HEK293 (cell line): ENCODE data around the gene LRP1.

Source experiments
- BCL11A ChIP-seq: fragments of 450-650 bp; formaldehyde crosslinking; IDR thresholded peaks from 2 replicates; pipeline ENCODE4 v1.5.1; 2016; ENCODE audit warnings: low read depth, missing biosample characterization, missing genetic modification characterization
- EGR2 ChIP-seq: fragments of 450-650 bp; formaldehyde crosslinking; IDR thresholded peaks from 2 replicates; pipeline ENCODE4 v1.5.1; 2016; ENCODE audit warnings: low read depth, missing biosample characterization, missing genetic modification characterization
- KLF1 ChIP-seq: fragments of 450-650 bp; formaldehyde crosslinking; IDR thresholded peaks from 2 replicates; pipeline ENCODE4 v1.5.1; 2016; ENCODE audit warnings: missing biosample characterization, missing genetic modification characterization
- KLF8 ChIP-seq: fragments of 450-650 bp; formaldehyde crosslinking; IDR thresholded peaks from 2 replicates; pipeline ENCODE4 v1.5.1; 2016; ENCODE audit warnings: missing biosample characterization, missing genetic modification characterization
- MZF1 ChIP-seq: fragments of 450-650 bp; formaldehyde crosslinking; IDR thresholded peaks from 2 replicates; pipeline ENCODE4 v1.5.1; 2017; ENCODE audit warnings: missing biosample characterization, missing genetic modification characterization, borderline replicate concordance
- PATZ1 ChIP-seq: fragments of 450-650 bp; formaldehyde crosslinking; IDR thresholded peaks from 2 replicates; pipeline ENCODE4 v1.5.1; 2016; ENCODE audit warnings: missing biosample characterization, missing genetic modification characterization
- PRDM4 ChIP-seq: fragments of 450-650 bp; formaldehyde crosslinking; IDR thresholded peaks from 2 replicates; pipeline ENCODE4 v1.5.1; 2017; ENCODE audit warnings: missing biosample characterization, missing genetic modification characterization
- SP7 ChIP-seq: fragments of 450-650 bp; formaldehyde crosslinking; IDR thresholded peaks from 2 replicates; pipeline ENCODE4 v1.5.1; 2016; ENCODE audit warnings: missing biosample characterization, missing genetic modification characterization
- TRIM28 ChIP-seq: IDR thresholded peaks from 2 replicates; pipeline ENCODE4 v1.6.1; 2011; ENCODE audit warnings: low read length, control low read depth, borderline replicate concordance
- YY1 ChIP-seq: fragments of 450-650 bp; formaldehyde crosslinking; IDR thresholded peaks from 2 replicates; pipeline ENCODE4 v1.5.1; 2018; ENCODE audit warnings: missing biosample characterization, missing genetic modification characterization
- ZBTB17 ChIP-seq: fragments of 450-650 bp; formaldehyde crosslinking; IDR thresholded peaks from 2 replicates; pipeline ENCODE4 v1.5.1; 2016; ENCODE audit warnings: missing biosample characterization, missing genetic modification characterization
- ZBTB21 ChIP-seq: fragments of 450-650 bp; formaldehyde crosslinking; IDR thresholded peaks from 2 replicates; pipeline ENCODE4 v1.5.1; 2017; ENCODE audit warnings: missing biosample characterization, missing genetic modification characterization
- ZBTB26 ChIP-seq: fragments of 450-650 bp; formaldehyde crosslinking; optimal IDR thresholded peaks from 2 replicates; pipeline ENCODE3; 2016; ENCODE audit warnings: missing biosample characterization, mild to moderate bottlenecking, missing genetic modification characterization
- ZBTB6 ChIP-seq: fragments of 450-650 bp; formaldehyde crosslinking; IDR thresholded peaks from 2 replicates; pipeline ENCODE4 v1.5.1; 2017; ENCODE audit warnings: missing biosample characterization, missing genetic modification characterization
- ZBTB7A ChIP-seq: fragments of 450-650 bp; formaldehyde crosslinking; IDR thresholded peaks from 2 replicates; pipeline ENCODE4 v1.5.1; 2016; ENCODE audit warnings: low read depth, missing biosample characterization, missing genetic modification characterization
- ZNF132 ChIP-seq: fragments of 450-650 bp; formaldehyde crosslinking; IDR thresholded peaks from 2 replicates; pipeline ENCODE4 v1.5.1; 2017; ENCODE audit warnings: missing biosample characterization, missing genetic modification characterization, borderline replicate concordance
- ZNF140 ChIP-seq: fragments of 450-650 bp; formaldehyde crosslinking; IDR thresholded peaks from 2 replicates; pipeline ENCODE4 v1.5.1; 2016; ENCODE audit warnings: missing biosample characterization, missing genetic modification characterization
- ZNF2 ChIP-seq: fragments of 450-650 bp; formaldehyde crosslinking; IDR thresholded peaks from 2 replicates; pipeline ENCODE4 v1.5.1; 2016; ENCODE audit warnings: missing biosample characterization, missing genetic modification characterization
- ZNF391 ChIP-seq: fragments of 450-650 bp; formaldehyde crosslinking; IDR thresholded peaks from 2 replicates; pipeline ENCODE4 v1.5.1; 2016; ENCODE audit warnings: low read depth, missing biosample characterization, missing genetic modification characterization, borderline replicate concordance
- ZNF398 ChIP-seq: fragments of 450-650 bp; formaldehyde crosslinking; IDR thresholded peaks from 2 replicates; pipeline ENCODE4 v1.5.1; 2017; ENCODE audit warnings: missing biosample characterization, missing genetic modification characterization
- ZNF501 ChIP-seq: fragments of 450-650 bp; formaldehyde crosslinking; IDR thresholded peaks from 2 replicates; pipeline ENCODE4 v1.5.1; 2016; ENCODE audit warnings: missing biosample characterization, missing genetic modification characterization
- ZNF518A ChIP-seq: fragments of 450-650 bp; formaldehyde crosslinking; conservative IDR thresholded peaks from 2 replicates; pipeline ENCODE4 v1.5.1; 2016; ENCODE audit warnings: low read depth, missing biosample characterization, missing genetic modification characterization
- ZNF629 ChIP-seq: fragments of 450-650 bp; formaldehyde crosslinking; IDR thresholded peaks from 2 replicates; pipeline ENCODE4 v1.5.1; 2017; ENCODE audit warnings: missing biosample characterization, missing genetic modification characterization
- ZNF660 ChIP-seq: fragments of 450-650 bp; IDR thresholded peaks from 2 replicates; pipeline ENCODE4 v1.5.1; 2018; ENCODE audit warnings: missing biosample characterization, mild to moderate bottlenecking, missing genetic modification characterization
- ZNF707 ChIP-seq: fragments of 450-650 bp; formaldehyde crosslinking; IDR thresholded peaks from 2 replicates; pipeline ENCODE4 v1.5.1; 2016; ENCODE audit warnings: missing biosample characterization, missing genetic modification characterization

The LRP1 gene

GRCh38 chr12:57238854-57239554, 110.7 kb downstream of the LRP1 start (continued):
- TF ChIP-seq ZNF629 (peak; percentile 72), ZBTB26 (tag by site-specific recombination) (peak; percentile 72), ZBTB21 (0 out of 2 replicates have a peak, but pooled peaks have one; percentile 49), BCL11A (tag by site-specific recombination) (peak; percentile 65; the same call in 1 of the 2 replicates), PRDM4 (tag by site-specific recombination) (0 out of 2 replicates have a peak, but pooled peaks have one; percentile 13), ZNF501 (tag by site-specific recombination) (peak; percentile 94), PATZ1 (tag by site-specific recombination) (peak; percentile 72), EGR2 (tag by site-specific recombination) (peak; percentile 45; the same call in 1 of the 2 replicates), ZNF518A (no peak), ZNF140 (tag by site-specific recombination) (no peak), ZBTB17 (peak; percentile 63), MZF1 (tag by site-specific recombination) (no peak), TRIM28 (no peak), YY1 (tag by site-specific recombination) (peak; percentile 58; the same call in 1 of the 2 replicates), ZNF707 (tag by site-specific recombination) (no peak), ZBTB6 (tag by site-specific recombination) (0 out of 2 replicates have a peak, but pooled peaks have one; percentile 35), ZNF660 (peak; percentile 97), KLF1 (peak; percentile 74), ZNF2 (peak; percentile 66), ZNF391 (peak; percentile 66; the same call in 1 of the 2 replicates), ZNF132 (tag by site-specific recombination) (no peak), ZBTB7A (tag by site-specific recombination) (peak; percentile 60; the same call in 1 of the 2 replicates), ZNF398 (tag by site-specific recombination) (peak; percentile 14; the same call in 1 of the 2 replicates), KLF8 (peak; percentile 90), SP7 (peak; percentile 80)
